Central memory CD4-positive, alpha-beta T cell (primary cell): Measurements from ENCODE around the gene ASCC1.
A peak's percentile ranks its signal among the peaks of the same experiment; 100 is the strongest.
"Not testable (repeated sequence)": the region's sequence is repeated elsewhere in the genome, so short reads cannot be mapped to it uniquely, and the experiment has no call there.

ENCODE experiments used
- DNase-seq: peaks from one replicate; pipeline ENCODE4 v3.0.0; 2022

The ASCC1 gene

GRCh38 chr10:72248468-72249151, 32.5 kb upstream of the ASCC1 start:
- peak; percentile 87 for DNase-seq

GRCh38 chr10:72245949-72246525, 30.0 kb upstream of the ASCC1 start:
- DNase-seq, result no peak

GRCh38 chr10:72244573-72245038, 28.5 kb upstream of the ASCC1 start:
- DNase-seq, result no peak

GRCh38 chr10:72243822-72244437, 27.9 kb upstream of the ASCC1 start:
- DNase-seq, result no peak

GRCh38 chr10:72242675-72243074, 26.6 kb upstream of the ASCC1 start:
- DNase-seq, result no peak

- no peak for DNase-seq
Measured at GRCh38 chr10:72241691-72242252, 25.7 kb upstream of the ASCC1 start.

GRCh38 chr10:72240371-72240770, 24.3 kb upstream of the ASCC1 start:
- DNase-seq, result no peak

GRCh38 chr10:72239409-72239808, 23.3 kb upstream of the ASCC1 start:
- DNase-seq, result no peak

GRCh38 chr10:72238392-72239175, 22.5 kb upstream of the ASCC1 start:
- no peak for DNase-seq

- no peak for DNase-seq
Measured at GRCh38 chr10:72235544-72236279, 19.6 kb upstream of the ASCC1 start.

GRCh38 chr10:72234560-72235095, 18.6 kb upstream of the ASCC1 start:
- no peak for DNase-seq

GRCh38 chr10:72233621-72234020, 17.5 kb upstream of the ASCC1 start:
- no peak for DNase-seq

GRCh38 chr10:72229261-72230251, 13.5 kb upstream of the ASCC1 start:
- no peak for DNase-seq

- no peak for DNase-seq
Measured at GRCh38 chr10:72228318-72228751, 12.3 kb upstream of the ASCC1 start.

GRCh38 chr10:72227826-72228225, 11.8 kb upstream of the ASCC1 start:
- DNase-seq, result no peak

- DNase-seq, result no peak
Measured at GRCh38 chr10:72226418-72227027, 10.4 kb upstream of the ASCC1 start.

- DNase-seq, result not testable (repeated sequence)
Measured at GRCh38 chr10:72224191-72224590, 8.1 kb upstream of the ASCC1 start.

- DNase-seq, result no peak
Measured at GRCh38 chr10:72223743-72224101, 7.6 kb upstream of the ASCC1 start.

GRCh38 chr10:72221278-72221677, 5.2 kb upstream of the ASCC1 start:
- DNase-seq, result no peak

GRCh38 chr10:72220637-72221036, 4.6 kb upstream of the ASCC1 start:
- no peak for DNase-seq
